IPS-20b (cell line): Measurements from ENCODE around the gene GSTP1.
A peak's percentile ranks its signal among the peaks of the same experiment; 100 is the strongest.
"Not testable (repeated sequence)": the region's sequence is repeated elsewhere in the genome, so short reads cannot be mapped to it uniquely, and the experiment has no call there.

Experiments used
- H3K27ac ChIP-seq: one replicate; pipeline ENCODE4 v1.5.1; 2013; ENCODE audit warnings: low read length
- H3K27me3 ChIP-seq: 2 replicates; pipeline ENCODE4 v1.6.1; 2013; ENCODE audit warnings: mild to moderate bottlenecking, low read length, inconsistent platforms; ENCODE audit not compliant: insufficient read depth
- H3K36me3 ChIP-seq: 2 replicates; pipeline ENCODE4 v1.6.1; 2013; ENCODE audit warnings: low read depth, mild to moderate bottlenecking, inconsistent platforms, low read length, moderate library complexity; ENCODE audit not compliant: insufficient read depth
- H3K4me1 ChIP-seq: 2 replicates; pipeline ENCODE4 v1.6.1; 2013; ENCODE audit warnings: mild to moderate bottlenecking, control low read depth, inconsistent platforms, low read length, moderate library complexity; ENCODE audit not compliant: insufficient read depth
- H3K4me3 ChIP-seq: 2 replicates; pipeline ENCODE4 v1.5.1; 2013; ENCODE audit warnings: mild to moderate bottlenecking, low read length, inconsistent platforms
- H3K9ac ChIP-seq: 2 replicates; pipeline ENCODE4 v1.6.1; 2013; ENCODE audit warnings: low read depth, mild to moderate bottlenecking, inconsistent platforms, low read length, moderate library complexity
- H3K9me3 ChIP-seq: 2 replicates; pipeline ENCODE4 v1.6.1; 2013; ENCODE audit warnings: mild to moderate bottlenecking, low read depth, low read length, inconsistent platforms; ENCODE audit not compliant: insufficient read depth

The GSTP1 gene

DNA sequence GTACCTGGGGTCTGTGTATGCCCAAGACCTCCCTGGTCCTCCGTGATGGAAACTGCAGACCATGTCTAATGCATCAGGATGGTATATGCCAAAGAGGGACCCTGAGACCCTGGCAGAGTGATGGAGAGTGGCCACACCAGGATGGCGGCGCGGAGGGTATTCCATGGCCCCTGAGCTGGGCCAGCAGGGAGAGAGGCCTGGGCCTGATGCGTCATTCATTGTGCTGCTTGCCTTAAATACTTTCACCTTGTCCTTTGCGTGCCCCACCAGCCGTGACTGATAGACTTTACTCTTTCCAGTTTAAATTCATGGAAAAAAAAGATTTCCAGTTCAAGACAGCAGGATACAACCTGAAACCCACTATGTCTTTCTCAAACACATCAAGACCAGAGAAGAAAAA lies 17.5 kb downstream of the GSTP1 start:
- Histone ChIP-seq H3K4me1 (peaks cover 23% of the 10 kb centered on the region), H3K9me3 (peaks cover 7% of the 10 kb centered on the region), H3K27me3 (no peaks in the 10 kb centered on the region), H3K4me3 (no peak overlapping the region), H3K36me3 (no peaks in the 10 kb centered on the region), H3K9ac (no peak overlapping the region), H3K27ac (no peak overlapping the region)

DNA sequence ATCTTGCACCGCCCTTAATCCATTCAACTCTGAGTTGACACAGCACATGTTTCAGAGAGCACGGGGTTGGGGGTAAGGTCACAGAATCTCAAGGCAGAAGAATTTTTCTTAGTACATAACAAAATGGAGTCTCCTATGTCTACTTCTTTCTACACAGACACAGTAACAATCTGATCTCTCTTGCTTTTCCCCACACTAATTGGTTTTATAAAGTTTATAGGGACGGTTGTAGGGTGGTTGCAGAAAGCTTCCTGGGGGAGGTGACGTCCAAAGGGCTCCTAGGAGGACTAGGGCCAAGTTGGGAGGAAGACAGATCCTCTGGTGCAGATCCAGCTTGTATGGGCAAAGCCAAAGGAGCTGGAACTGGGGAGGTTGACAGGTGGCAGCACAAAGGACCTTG lies 20.5 kb downstream of the GSTP1 start:
- H3K9me3 ChIP-seq, H3K36me3 ChIP-seq, H3K27me3 ChIP-seq, H3K27ac ChIP-seq, H3K4me3 ChIP-seq, H3K9ac ChIP-seq: not testable (repeated sequence)
- H3K4me1 ChIP-seq = peaks cover 26% of the 10 kb centered on the region

DNA sequence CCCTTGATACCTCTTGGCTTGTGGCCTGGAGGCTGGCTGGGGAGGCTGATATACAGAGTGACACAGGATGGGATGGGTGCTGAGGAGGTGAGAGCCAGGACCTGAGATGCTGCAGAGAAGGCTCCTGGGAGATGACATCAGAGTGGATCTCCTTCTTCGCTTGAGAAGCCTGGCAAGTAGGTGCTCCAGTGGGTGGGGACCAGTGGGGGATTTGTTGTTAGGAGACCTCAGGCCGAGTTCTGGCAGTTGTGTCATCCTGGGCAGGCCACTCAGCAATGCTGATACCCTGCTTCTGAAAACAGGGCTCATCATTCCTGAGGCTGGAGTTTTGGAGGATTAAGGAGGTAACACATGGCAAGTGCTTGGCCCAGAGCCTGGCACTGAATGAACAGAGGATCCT lies 21.2 kb downstream of the GSTP1 start:
- Histone ChIP-seq H3K27me3 (no peaks in the 10 kb centered on the region), H3K4me3 (no peak overlapping the region), H3K9me3 (no peaks in the 10 kb centered on the region), H3K4me1 (peaks cover 26% of the 10 kb centered on the region), H3K36me3 (peaks cover 16% of the 10 kb centered on the region), H3K9ac (no peak overlapping the region), H3K27ac (no peak overlapping the region)

- Histone ChIP-seq H3K27me3 (no peaks in the 10 kb centered on the region), H3K4me3 (no peak overlapping the region), H3K27ac (no peak overlapping the region), H3K9ac (peak overlapping the region; percentile 31; the same call in 1 of the 2 replicates), H3K9me3 (no peaks in the 10 kb centered on the region), H3K36me3 (peaks cover 16% of the 10 kb centered on the region), H3K4me1 (peaks cover 26% of the 10 kb centered on the region)
These were observed 21.8 kb downstream of the GSTP1 start for GRCh38 chr11:67605231-67606011.

DNA sequence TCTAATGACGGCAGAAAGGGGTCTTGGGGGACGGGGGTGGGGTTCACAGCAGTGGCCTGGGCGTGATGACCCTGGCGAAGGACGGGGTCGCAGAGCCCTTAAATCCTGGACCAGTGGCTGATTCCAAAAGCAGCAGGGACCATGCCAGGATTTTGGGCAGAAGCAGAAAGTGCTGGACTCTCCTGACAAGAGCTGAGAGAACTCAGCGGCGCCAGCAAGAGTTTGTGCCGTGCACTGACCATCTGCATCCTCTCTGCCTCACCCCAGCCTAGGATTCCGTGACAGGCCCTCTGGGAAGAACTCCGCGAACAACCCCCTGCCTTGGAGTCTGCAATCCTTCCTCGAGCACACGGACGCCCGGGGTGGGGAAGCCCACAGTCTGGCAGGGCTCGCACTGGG lies 22.5 kb downstream of the GSTP1 start:
- Histone ChIP-seq H3K9me3 (no peaks in the 10 kb centered on the region), H3K4me1 (peaks cover 26% of the 10 kb centered on the region), H3K4me3 (peak overlapping the region; percentile 95), H3K36me3 (peaks cover 16% of the 10 kb centered on the region), H3K27ac (no peak overlapping the region), H3K27me3 (no peaks in the 10 kb centered on the region), H3K9ac (peak overlapping the region; percentile 40; the same call in 1 of the 2 replicates)

DNA sequence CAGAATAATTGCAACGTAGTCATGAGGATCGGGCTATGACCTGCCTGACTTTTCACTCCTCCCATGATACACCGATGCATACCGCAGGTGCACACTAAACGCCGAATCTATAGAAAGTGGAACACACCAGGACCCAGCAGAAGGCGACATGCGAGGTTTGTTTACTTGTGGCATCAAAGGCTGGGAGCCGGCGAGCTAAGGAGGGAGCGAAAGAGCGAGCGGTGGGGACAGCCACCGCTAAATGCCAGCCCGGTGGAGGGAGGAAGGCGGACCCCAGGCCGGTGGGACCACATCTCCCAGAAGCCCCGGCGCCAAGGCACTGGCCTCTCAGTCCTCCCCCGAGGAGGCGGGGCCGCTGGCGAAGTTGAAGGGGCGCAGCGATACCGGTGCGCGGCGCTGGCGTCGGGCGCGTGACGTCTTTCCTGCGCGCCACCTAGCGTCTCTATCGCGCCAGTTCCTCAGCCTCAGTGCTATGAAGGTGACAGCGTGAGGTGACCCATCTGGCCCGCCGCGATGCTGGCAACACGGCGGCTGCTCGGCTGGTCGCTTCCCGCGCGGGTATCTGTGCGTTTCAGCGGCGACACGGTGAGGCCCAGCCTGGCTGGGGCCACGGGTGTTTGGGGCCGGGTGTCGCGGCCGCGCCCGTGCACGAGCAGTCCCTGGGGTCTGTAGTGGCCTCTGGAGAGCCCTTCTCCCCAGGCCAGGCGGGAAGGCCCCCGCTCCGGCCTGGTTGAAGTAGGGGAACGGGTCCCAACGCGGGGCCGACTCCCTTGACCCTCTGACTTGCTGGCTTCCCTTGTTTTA lies 23.1 kb downstream of the GSTP1 start, which contains the start of gene NDUFV1:
Gene NDUFV1 (plus strand): TSS at position 445 of the 804 bp plus-strand sequence. CDS start 69 bp downstream, at position 514.
- no peaks in the 10 kb centered on the region for H3K27me3 ChIP-seq
- H3K36me3 ChIP-seq = peaks cover 16% of the 10 kb centered on the region
- H3K9me3 ChIP-seq = no peaks in the 10 kb centered on the region
- peak within 1 kb of the TSS; percentile 85; the same call in 1 of the 2 replicates for H3K9ac ChIP-seq
- H3K4me1 ChIP-seq = peaks cover 26% of the 10 kb centered on the region
- H3K4me3 ChIP-seq = peak within 1 kb of the TSS; percentile 95
- H3K27ac ChIP-seq = no peak within 1 kb of the TSS

GRCh38 chr11:67607507-67607906 lies 23.9 kb downstream of the GSTP1 start:
- H3K4me3 ChIP-seq = peak overlapping the region; percentile 95
- no peak overlapping the region for H3K27ac ChIP-seq
- H3K4me1 ChIP-seq = peaks cover 25% of the 10 kb centered on the region
- no peaks in the 10 kb centered on the region for H3K9me3 ChIP-seq
- no peaks in the 10 kb centered on the region for H3K27me3 ChIP-seq
- peak overlapping the region; percentile 85; the same call in 1 of the 2 replicates for H3K9ac ChIP-seq
- peaks cover 16% of the 10 kb centered on the region for H3K36me3 ChIP-seq

- no peaks in the 10 kb centered on the region for H3K27me3 ChIP-seq
- no peaks in the 10 kb centered on the region for H3K9me3 ChIP-seq
- H3K4me1 ChIP-seq = peaks cover 19% of the 10 kb centered on the region
- peaks cover 16% of the 10 kb centered on the region for H3K36me3 ChIP-seq
- H3K9ac ChIP-seq = no peak overlapping the region
- no peak overlapping the region for H3K4me3 ChIP-seq
- H3K27ac ChIP-seq = no peak overlapping the region
These were observed 24.9 kb downstream of the GSTP1 start for GRCh38 chr11:67608486-67608885.

- Histone ChIP-seq H3K9me3 (no peaks in the 10 kb centered on the region), H3K36me3 (peaks cover 16% of the 10 kb centered on the region)
These were observed 25.7 kb downstream of the GSTP1 start for GRCh38 chr11:67609316-67609715.

GRCh38 chr11:67610302-67610868 lies 26.8 kb downstream of the GSTP1 start:
- Histone ChIP-seq H3K4me1 (peaks cover 9% of the 10 kb centered on the region), H3K27ac (no peak overlapping the region), H3K27me3 (no peaks in the 10 kb centered on the region; the same call in 1 of the 2 replicates), H3K9me3 (no peaks in the 10 kb centered on the region), H3K4me3 (no peak overlapping the region), H3K36me3 (peaks cover 16% of the 10 kb centered on the region), H3K9ac (no peak overlapping the region)

More at GRCh38 chr11:67609316-67609715, 25.7 kb downstream of the GSTP1 start:
- H3K9ac ChIP-seq = no peak overlapping the region
- H3K4me3 ChIP-seq = no peak overlapping the region
- peaks cover 16% of the 10 kb centered on the region for H3K4me1 ChIP-seq
- no peaks in the 10 kb centered on the region for H3K27me3 ChIP-seq
- no peak overlapping the region for H3K27ac ChIP-seq

GRCh38 chr11:67611165-67611564 lies 27.6 kb downstream of the GSTP1 start:
- no peak overlapping the region for H3K27ac ChIP-seq

More at GRCh38 chr11:67611165-67611564, 27.6 kb downstream of the GSTP1 start:
- Histone ChIP-seq H3K4me1 (peaks cover 2% of the 10 kb centered on the region; the same call in 1 of the 2 replicates), H3K4me3 (no peak overlapping the region), H3K9ac (no peak overlapping the region), H3K27me3 (peaks cover 7% of the 10 kb centered on the region; the same call in 1 of the 2 replicates), H3K36me3 (peaks cover 16% of the 10 kb centered on the region), H3K9me3 (no peaks in the 10 kb centered on the region)
